IMR-90 (cell line): ENCODE results near the gene RNGTT. TPM values are rescaled to one million over a fixed set of nuclear protein-coding genes. Genes with fewer than 3 reads are reported as not detected.

Experiments used
- ATAC-seq: fragments of 200-7000 bp; cut with Tn5 transposase; 2 replicates; pipeline ENCODE4 v1.9.1; 2020; ENCODE audit warnings: low read depth, mild to moderate bottlenecking, moderate library complexity
- BruUV-seq: library from RNA; stranded (reverse); fragments of 400-500 nt; replicated peaks from 2 replicates; lab custom pipeline; 2021; lab: Mats Ljungman, UMichigan
- CTCF ChIA-PET: fragments of 300-600 bp; formaldehyde crosslinking; extraction: SDS; loops from one replicate; lab custom pipeline; 2021; ENCODE audit warnings: antibody characterized with exemption; lab: Yijun Ruan, JAX
- POLR2A ChIA-PET: fragments of 300-600 bp; sonication (Branson Sonifier 250); formaldehyde crosslinking; loops from one replicate; lab custom pipeline; 2022; ENCODE audit warnings: antibody characterized with exemption; ENCODE audit not compliant: unreplicated experiment; lab: Charles Lee
- DNase-seq: peaks from one replicate; pipeline ENCODE4 v3.0.0; 2013
- H2AFZ ChIP-seq: replicated peaks from 2 replicates; pipeline ENCODE3; 2013; ENCODE audit warnings: low read length, mild to moderate bottlenecking; ENCODE audit not compliant: poor library complexity
- H2AK5ac ChIP-seq: 2 replicates; pipeline ENCODE4 v1.6.1; 2013; ENCODE audit warnings: low read depth, low read length, inconsistent platforms
- H2AK9ac ChIP-seq: replicated peaks from 2 replicates; pipeline ENCODE3; 2013; ENCODE audit warnings: mild to moderate bottlenecking, low read depth, low read length, moderate library complexity; ENCODE audit not compliant: poor library complexity
- H2BK120ac ChIP-seq: 2 replicates; pipeline ENCODE4 v1.6.1; 2013; ENCODE audit warnings: low read depth, low read length, inconsistent platforms
- H2BK15ac ChIP-seq: 3 replicates; pipeline ENCODE4 v1.6.1; 2013; ENCODE audit warnings: low read depth, low read length, inconsistent platforms
- H2BK20ac ChIP-seq: 2 replicates; pipeline ENCODE4 v1.6.1; 2013; ENCODE audit warnings: low read depth, mild to moderate bottlenecking, inconsistent platforms, low read length, moderate library complexity
- H2BK5ac ChIP-seq: 2 replicates; pipeline ENCODE4 v1.6.1; 2013; ENCODE audit warnings: mild to moderate bottlenecking, low read depth, low read length, inconsistent platforms; ENCODE audit not compliant: poor library complexity, severe bottlenecking
- H3K14ac ChIP-seq: replicated peaks from 2 replicates; pipeline ENCODE4 v1.6.1; 2013; ENCODE audit warnings: low read depth, low read length, inconsistent platforms
- H3K18ac ChIP-seq: 2 replicates; pipeline ENCODE4 v1.6.1; 2013; ENCODE audit warnings: low read depth, low read length, control low read depth
- H3K23ac ChIP-seq: 2 replicates; pipeline ENCODE4 v1.6.1; 2013; ENCODE audit warnings: low read depth, low read length, inconsistent platforms
- H3K27ac ChIP-seq: 2 replicates; pipeline ENCODE4 v1.5.1; 2013; ENCODE audit warnings: mild to moderate bottlenecking, control low read depth, low read length; ENCODE audit not compliant: insufficient read depth
- H3K27me3 ChIP-seq: 2 replicates; pipeline ENCODE4 v1.6.1; 2013; ENCODE audit warnings: low read length; ENCODE audit not compliant: control insufficient read depth, insufficient read depth
- H3K36me3 ChIP-seq: 2 replicates; pipeline ENCODE4 v1.6.1; 2013; ENCODE audit warnings: low read length, mixed read lengths; ENCODE audit not compliant: control insufficient read depth, insufficient read depth
- H3K4ac ChIP-seq: 2 replicates; pipeline ENCODE4 v1.6.1; 2013; ENCODE audit warnings: low read depth, low read length, inconsistent platforms
- H3K4me1 ChIP-seq: 2 replicates; pipeline ENCODE4 v1.6.1; 2013; ENCODE audit warnings: low read length, mixed read lengths; ENCODE audit not compliant: control insufficient read depth, insufficient read depth
- H3K4me2 ChIP-seq: 2 replicates; pipeline ENCODE4 v1.6.1; 2013; ENCODE audit warnings: low read depth, mild to moderate bottlenecking, control low read depth, low read length, moderate library complexity
- H3K4me3 ChIP-seq: 2 replicates; pipeline ENCODE4 v1.5.1; 2013; ENCODE audit warnings: low read depth, mild to moderate bottlenecking, control low read depth, low read length, moderate library complexity; ENCODE audit not compliant: insufficient read depth
- H3K56ac ChIP-seq: 2 replicates; pipeline ENCODE4 v1.6.1; 2013; ENCODE audit warnings: low read length, inconsistent platforms; ENCODE audit not compliant: insufficient read depth; ENCODE audit errors: extremely low read depth
- H3K79me1 ChIP-seq, 2 experiments: 2 replicates each; pipeline ENCODE4 v1.6.1; 2013; ENCODE audit warnings: low read length in 2 of 2, inconsistent platforms in 1 of 2, low read depth in 1 of 2
- H3K9ac ChIP-seq: 2 replicates; pipeline ENCODE4 v1.6.1; 2013; ENCODE audit warnings: low read depth, low read length, control low read depth
- H3K9me1 ChIP-seq: 2 replicates; pipeline ENCODE4 v1.6.1; 2013; ENCODE audit warnings: low read length, inconsistent platforms; ENCODE audit not compliant: insufficient read depth
- H3K9me3 ChIP-seq: 2 replicates; pipeline ENCODE4 v1.6.1; 2013; ENCODE audit warnings: low read length; ENCODE audit not compliant: control insufficient read depth, insufficient read depth
- H4K20me1 ChIP-seq: 2 replicates; pipeline ENCODE4 v1.6.1; 2013; ENCODE audit warnings: low read length, inconsistent platforms; ENCODE audit not compliant: insufficient read depth
- H4K5ac ChIP-seq: 2 replicates; pipeline ENCODE4 v1.6.1; 2013; ENCODE audit warnings: mild to moderate bottlenecking, low read depth, low read length, control low read depth
- H4K8ac ChIP-seq, 2 experiments: 2 replicates each; pipeline ENCODE4 v1.6.1; 2013; ENCODE audit warnings: low read depth in 2 of 2, low read length in 2 of 2, control low read depth in 1 of 2, inconsistent platforms in 1 of 2
- H4K91ac ChIP-seq: 2 replicates; pipeline ENCODE4 v1.6.1; 2013; ENCODE audit warnings: low read depth, low read length, inconsistent platforms; ENCODE audit not compliant: insufficient read depth
- BHLHE40 ChIP-seq: fragments of 150-350 bp; IDR thresholded peaks from 2 replicates; pipeline ENCODE4 v1.6.1; 2016; ENCODE audit warnings: mild to moderate bottlenecking, low read depth, low read length
- CHD1 ChIP-seq: IDR thresholded peaks from 2 replicates; pipeline ENCODE4 v1.6.1; 2012; ENCODE audit warnings: low read depth, low read length, improper control_type of control experiment
- FOS ChIP-seq: fragments of 150-350 bp; IDR thresholded peaks from 2 replicates; pipeline ENCODE4 v1.6.1; 2016; ENCODE audit warnings: low read depth, low read length
- MAFK ChIP-seq: IDR thresholded peaks from 2 replicates; pipeline ENCODE4 v1.6.1; 2012; ENCODE audit warnings: low read depth, low read length, improper control_type of control experiment
- MXI1 ChIP-seq: IDR thresholded peaks from 2 replicates; pipeline ENCODE4 v1.6.1; 2012; ENCODE audit warnings: low read depth, mild to moderate bottlenecking, low read length, moderate library complexity, borderline replicate concordance
- NFE2L2 ChIP-seq: fragments of 150-350 bp; IDR thresholded peaks from 2 replicates; pipeline ENCODE4 v1.6.1; 2016; ENCODE audit warnings: low read depth, mild to moderate bottlenecking, low read length
- POLR2A ChIP-seq: IDR thresholded peaks from 2 replicates; pipeline ENCODE4 v1.6.1; 2012; ENCODE audit warnings: mild to moderate bottlenecking, low read depth, low read length
- RAD21 ChIP-seq: IDR thresholded peaks from 2 replicates; pipeline ENCODE4 v1.6.1; 2012; ENCODE audit warnings: low read length, improper control_type of control experiment
- RCOR1 ChIP-seq: IDR thresholded peaks from 2 replicates; pipeline ENCODE4 v1.6.1; 2012; ENCODE audit warnings: mild to moderate bottlenecking, low read length, improper control_type of control experiment; ENCODE audit not compliant: insufficient replicate concordance
- WGBS, 2 experiments: methylation state at CpG; one replicate each; pipeline versions ENCODE4 v1.1.5 to v1.1.7; 2013; ENCODE audit warnings: missing lambda C conversion rate in 2 of 2; ENCODE audit not compliant: insufficient read length in 1 of 2; ENCODE audit errors: extremely low coverage in 2 of 2; 5-methylcytosine and 5-hydroxymethylcytosine counted together
- dilution Hi-C: fragments of 300-500 bp; cut with HindIII; formaldehyde crosslinking; loops from one replicate; pipeline ENCODE4 v1.14.3; 2018; ENCODE audit warnings: low sequenced_read_pairs; ENCODE audit not compliant: unreplicated experiment
- in situ Hi-C: fragments of 300-500 bp; cut with MboI; formaldehyde crosslinking; loops from 3 replicates; pipeline ENCODE4 v1.14.3; 2019; ENCODE audit warnings: low sequenced_read_pairs, inconsistent platforms, mixed read lengths
- intact Hi-C: fragments of 100-400 bp; cut with micrococcal nuclease; formaldehyde crosslinking; loops from 2 replicates; pipeline ENCODE4 v1.10.0; 2022
- polyA plus RNA-seq, 3 experiments: library from polyadenylated mRNA; depleted of rRNA; stranded (reverse); fragments of >200 nt; gene quantifications; 2 replicates each; pipeline ENCODE4 v1.2.3, GENCODE V29; 2012; ENCODE audit warnings: low replicate concordance in 1 of 3
- total RNA-seq: library from RNA; depleted of rRNA; stranded (reverse); fragments of >200 nt; gene quantifications from 2 replicates; pipeline ENCODE4 v1.2.3, GENCODE V29; 2012
- TF ChIP-seq, protein P1 (sequence below): fragments of 150-350 bp; IDR thresholded peaks from 2 replicates; pipeline ENCODE4 v1.6.1; 2016; ENCODE audit warnings: low read depth, mild to moderate bottlenecking, low read length, moderate library complexity, borderline replicate concordance
- TF ChIP-seq, protein P2 (sequence below): fragments of 150-350 bp; IDR thresholded peaks from 2 replicates; pipeline ENCODE4 v1.6.1; 2017; ENCODE audit warnings: mild to moderate bottlenecking, antibody characterized with exemption, low read length, low read depth
- TF ChIP-seq, protein P3 (sequence below): conservative IDR thresholded peaks from 2 replicates; pipeline ENCODE4 v1.5.1; 2012; ENCODE audit warnings: mild to moderate bottlenecking, low read depth, low read length, improper control_type of control experiment

The RNGTT gene
- total and polyA plus RNA-seq, 2 of the 4 experiments (the other 2 are of a cell fraction): 5.4 to 21.7 TPM

- ChIA-PET POLR2A (no interaction called here), CTCF (interaction anchor here (0.6 to 1.5 kb wide), 4 partner anchors 10 to 939 kb away, joined by 3 to 5 read pairs (median 4); no protein-coding TSS in a partner anchor)
- no peak overlapping the region for H3K56ac ChIP-seq
- H2BK15ac ChIP-seq: no peak overlapping the region
- intact Hi-C loops: loop anchor here (1.0 to 5.0 kb wide), 8 partner anchors 89 to 1802 kb away; partner anchors contain the start of genes AKIRIN2 and CNR1
- DNase-seq: peak; percentile 80
- no peaks in the 10 kb centered on the region for H3K36me3 ChIP-seq
- H3K27me3 ChIP-seq: no peaks in the 10 kb centered on the region
- H2BK5ac ChIP-seq: peak overlapping the region; percentile 95
- H3K9ac ChIP-seq: no peak overlapping the region
- H3K23ac ChIP-seq: no peak overlapping the region
- no TSS peak for BruUV-seq
- no peak overlapping the region for H2AK9ac ChIP-seq
- H4K8ac ChIP-seq: no peak overlapping the region; a peak in 1 of 4 replicates
- no peak overlapping the region for H2AK5ac ChIP-seq
- H3K4me3 ChIP-seq: no peak overlapping the region
- WGBS, 2 experiments: no CpG with 5 or more reads among the region's 1 CpG
- no peaks in the 10 kb centered on the region for H3K9me3 ChIP-seq
- no peak overlapping the region for H3K4ac ChIP-seq
- H2BK20ac ChIP-seq: no peak overlapping the region
- no peak overlapping the region for H3K18ac ChIP-seq
- in situ Hi-C loops: loop anchor here (5.0 to 25.0 kb wide), 2 partner anchors 937 to 1307 kb away; no protein-coding TSS in a partner anchor
- no peaks in the 10 kb centered on the region for H4K20me1 ChIP-seq
- H3K4me2 ChIP-seq: peak overlapping the region; percentile 73
- peak; percentile 84 for ATAC-seq
- H2BK120ac ChIP-seq: no peak overlapping the region
- peaks cover 7% of the 10 kb centered on the region for H3K4me1 ChIP-seq
- 0 out of 4 replicates have a peak, but pooled peaks cover 0 to 6% of the 10 kb centered on the region in 2 experiments for H3K79me1 ChIP-seq
- H4K91ac ChIP-seq: no peak overlapping the region
- H4K5ac ChIP-seq: no peak overlapping the region
- TF ChIP-seq, protein P1, sequence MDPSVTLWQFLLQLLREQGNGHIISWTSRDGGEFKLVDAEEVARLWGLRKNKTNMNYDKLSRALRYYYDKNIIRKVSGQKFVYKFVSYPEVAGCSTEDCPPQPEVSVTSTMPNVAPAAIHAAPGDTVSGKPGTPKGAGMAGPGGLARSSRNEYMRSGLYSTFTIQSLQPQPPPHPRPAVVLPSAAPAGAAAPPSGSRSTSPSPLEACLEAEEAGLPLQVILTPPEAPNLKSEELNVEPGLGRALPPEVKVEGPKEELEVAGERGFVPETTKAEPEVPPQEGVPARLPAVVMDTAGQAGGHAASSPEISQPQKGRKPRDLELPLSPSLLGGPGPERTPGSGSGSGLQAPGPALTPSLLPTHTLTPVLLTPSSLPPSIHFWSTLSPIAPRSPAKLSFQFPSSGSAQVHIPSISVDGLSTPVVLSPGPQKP: no peak
- TF ChIP-seq BHLHE40 (no peak), MAFK (no peak), MXI1 (no peak), NFE2L2 (peak; percentile 70; the same call in 1 of the 2 replicates), CHD1 (no peak), POLR2A (no peak), FOS (peak; percentile 34; the same call in 1 of the 2 replicates), RCOR1 (no peak), RAD21 (no peak)
- TF ChIP-seq, protein P2, sequence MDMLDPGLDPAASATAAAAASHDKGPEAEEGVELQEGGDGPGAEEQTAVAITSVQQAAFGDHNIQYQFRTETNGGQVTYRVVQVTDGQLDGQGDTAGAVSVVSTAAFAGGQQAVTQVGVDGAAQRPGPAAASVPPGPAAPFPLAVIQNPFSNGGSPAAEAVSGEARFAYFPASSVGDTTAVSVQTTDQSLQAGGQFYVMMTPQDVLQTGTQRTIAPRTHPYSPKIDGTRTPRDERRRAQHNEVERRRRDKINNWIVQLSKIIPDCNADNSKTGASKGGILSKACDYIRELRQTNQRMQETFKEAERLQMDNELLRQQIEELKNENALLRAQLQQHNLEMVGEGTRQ: no peak
- TF ChIP-seq, protein P3, sequence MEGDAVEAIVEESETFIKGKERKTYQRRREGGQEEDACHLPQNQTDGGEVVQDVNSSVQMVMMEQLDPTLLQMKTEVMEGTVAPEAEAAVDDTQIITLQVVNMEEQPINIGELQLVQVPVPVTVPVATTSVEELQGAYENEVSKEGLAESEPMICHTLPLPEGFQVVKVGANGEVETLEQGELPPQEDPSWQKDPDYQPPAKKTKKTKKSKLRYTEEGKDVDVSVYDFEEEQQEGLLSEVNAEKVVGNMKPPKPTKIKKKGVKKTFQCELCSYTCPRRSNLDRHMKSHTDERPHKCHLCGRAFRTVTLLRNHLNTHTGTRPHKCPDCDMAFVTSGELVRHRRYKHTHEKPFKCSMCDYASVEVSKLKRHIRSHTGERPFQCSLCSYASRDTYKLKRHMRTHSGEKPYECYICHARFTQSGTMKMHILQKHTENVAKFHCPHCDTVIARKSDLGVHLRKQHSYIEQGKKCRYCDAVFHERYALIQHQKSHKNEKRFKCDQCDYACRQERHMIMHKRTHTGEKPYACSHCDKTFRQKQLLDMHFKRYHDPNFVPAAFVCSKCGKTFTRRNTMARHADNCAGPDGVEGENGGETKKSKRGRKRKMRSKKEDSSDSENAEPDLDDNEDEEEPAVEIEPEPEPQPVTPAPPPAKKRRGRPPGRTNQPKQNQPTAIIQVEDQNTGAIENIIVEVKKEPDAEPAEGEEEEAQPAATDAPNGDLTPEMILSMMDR: no peak
- peak overlapping the region; percentile 24; the same call in 1 of the 2 replicates for H3K27ac ChIP-seq
- no peak overlapping the region for H3K14ac ChIP-seq
- H2AFZ ChIP-seq: no peak overlapping the region
- H3K9me1 ChIP-seq: 0 out of 2 replicates have a peak, but pooled peaks cover 3% of the 10 kb centered on the region
- dilution Hi-C loops: no loop called here
These were observed 94.0 kb downstream of the RNGTT start for GRCh38 chr6:88869263-88870020.
